ENCODE measurements around the gene PKN3.
A peak's percentile ranks its signal among the peaks of the same experiment; 100 is the strongest.
"Not testable (repeated sequence)": the region's sequence is repeated elsewhere in the genome, so short reads cannot be mapped to it uniquely, and the experiment has no call there.

Gene PKN3

DNA sequence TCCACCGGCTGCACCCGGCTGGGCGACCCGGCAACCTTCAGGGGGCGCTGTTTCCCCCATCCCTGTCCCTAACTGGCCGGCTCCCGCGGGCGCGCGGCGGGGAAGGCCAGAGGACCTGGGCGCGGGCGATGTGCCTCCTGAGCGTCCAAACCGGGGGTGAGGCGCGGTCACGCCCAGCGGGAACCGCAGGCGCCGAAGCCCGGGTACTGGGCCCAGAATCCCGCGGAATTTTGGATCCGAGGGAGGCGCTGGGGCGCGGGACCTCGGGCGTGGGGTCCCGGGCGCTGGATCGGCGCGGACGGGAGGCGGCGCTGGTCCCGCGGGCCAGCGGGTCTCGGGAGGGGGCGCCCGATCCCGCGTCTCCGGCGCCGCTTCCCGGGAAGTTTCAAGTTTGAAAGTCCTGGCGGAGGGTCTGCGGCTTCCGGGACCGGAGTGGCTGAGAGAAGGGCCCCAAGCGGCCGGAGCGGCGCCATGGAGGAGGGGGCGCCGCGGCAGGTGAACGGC, at the start of gene PKN3:
TSS of gene PKN3 (plus strand) at position 59 of the 504 bp plus-strand sequence. CDS start at position 472, 413 bp downstream.
- TF ChIP-seq, protein P1, sequence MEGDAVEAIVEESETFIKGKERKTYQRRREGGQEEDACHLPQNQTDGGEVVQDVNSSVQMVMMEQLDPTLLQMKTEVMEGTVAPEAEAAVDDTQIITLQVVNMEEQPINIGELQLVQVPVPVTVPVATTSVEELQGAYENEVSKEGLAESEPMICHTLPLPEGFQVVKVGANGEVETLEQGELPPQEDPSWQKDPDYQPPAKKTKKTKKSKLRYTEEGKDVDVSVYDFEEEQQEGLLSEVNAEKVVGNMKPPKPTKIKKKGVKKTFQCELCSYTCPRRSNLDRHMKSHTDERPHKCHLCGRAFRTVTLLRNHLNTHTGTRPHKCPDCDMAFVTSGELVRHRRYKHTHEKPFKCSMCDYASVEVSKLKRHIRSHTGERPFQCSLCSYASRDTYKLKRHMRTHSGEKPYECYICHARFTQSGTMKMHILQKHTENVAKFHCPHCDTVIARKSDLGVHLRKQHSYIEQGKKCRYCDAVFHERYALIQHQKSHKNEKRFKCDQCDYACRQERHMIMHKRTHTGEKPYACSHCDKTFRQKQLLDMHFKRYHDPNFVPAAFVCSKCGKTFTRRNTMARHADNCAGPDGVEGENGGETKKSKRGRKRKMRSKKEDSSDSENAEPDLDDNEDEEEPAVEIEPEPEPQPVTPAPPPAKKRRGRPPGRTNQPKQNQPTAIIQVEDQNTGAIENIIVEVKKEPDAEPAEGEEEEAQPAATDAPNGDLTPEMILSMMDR (conservative IDR thresholded peaks at IDR 0.05; ENCODE audit: control insufficient read depth, insufficient read depth, low read depth, low read length), result peak; percentile 62
- peak within 1 kb of the TSS; percentile 56 for H3K4me3 ChIP-seq (ENCODE audit: control insufficient read depth, low read depth, low read length)
- DNase-seq (ENCODE audit: low read depth), result peak; percentile 69

DNA sequence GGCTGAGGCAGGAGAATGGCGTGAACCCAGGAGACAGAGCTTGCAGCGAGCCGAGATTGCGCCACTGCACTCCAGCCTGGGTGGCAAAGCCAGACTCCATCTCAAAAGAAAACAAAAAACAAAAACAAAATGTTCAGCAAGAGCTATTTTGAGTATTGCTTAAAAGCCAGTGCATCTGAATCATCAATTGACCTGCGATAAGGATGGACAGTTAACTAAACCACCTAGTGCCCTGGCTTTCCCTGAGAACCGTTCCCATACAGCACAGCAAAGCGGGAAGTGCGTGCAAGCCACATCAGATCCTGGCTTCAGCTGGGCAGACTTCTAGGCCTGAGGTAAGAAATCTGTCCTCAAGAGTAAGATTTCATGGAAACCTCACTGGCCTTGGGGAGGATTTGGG, 48.4 kb upstream of the PKN3 start:
- TF ChIP-seq, protein P1 (conservative IDR thresholded peaks at IDR 0.05; ENCODE audit: control insufficient read depth, insufficient read depth, low read depth, low read length), result no peak
- no peak overlapping the region for H3K4me3 ChIP-seq (ENCODE audit: control insufficient read depth, low read depth, low read length)
- DNase-seq (ENCODE audit: low read depth), result no peak

DNA sequence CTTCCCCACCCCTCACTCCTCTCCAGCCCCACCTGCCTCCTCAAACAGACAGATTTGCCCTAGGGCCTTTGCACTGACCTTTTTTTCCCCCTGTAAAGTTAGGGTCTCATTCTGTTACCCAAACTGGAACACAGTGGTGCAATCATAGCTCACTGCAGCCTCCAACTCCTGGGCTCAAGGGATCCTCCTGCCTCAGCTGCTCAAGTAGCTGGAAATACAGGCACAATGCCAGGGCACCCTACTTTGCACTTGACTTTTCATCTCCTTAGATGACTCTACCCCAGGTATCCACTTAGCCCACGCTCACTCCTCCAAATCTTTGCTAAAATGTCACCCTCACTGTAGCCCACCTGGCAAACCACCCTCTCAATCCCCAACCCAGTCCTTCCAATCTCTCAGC, 47.8 kb upstream of the PKN3 start:
- H3K4me3 ChIP-seq (ENCODE audit: control insufficient read depth, low read depth, low read length), result no peak overlapping the region
- DNase-seq (ENCODE audit: low read depth), result no peak
- TF ChIP-seq, protein P1 (conservative IDR thresholded peaks at IDR 0.05; ENCODE audit: control insufficient read depth, insufficient read depth, low read depth, low read length), result no peak

DNA sequence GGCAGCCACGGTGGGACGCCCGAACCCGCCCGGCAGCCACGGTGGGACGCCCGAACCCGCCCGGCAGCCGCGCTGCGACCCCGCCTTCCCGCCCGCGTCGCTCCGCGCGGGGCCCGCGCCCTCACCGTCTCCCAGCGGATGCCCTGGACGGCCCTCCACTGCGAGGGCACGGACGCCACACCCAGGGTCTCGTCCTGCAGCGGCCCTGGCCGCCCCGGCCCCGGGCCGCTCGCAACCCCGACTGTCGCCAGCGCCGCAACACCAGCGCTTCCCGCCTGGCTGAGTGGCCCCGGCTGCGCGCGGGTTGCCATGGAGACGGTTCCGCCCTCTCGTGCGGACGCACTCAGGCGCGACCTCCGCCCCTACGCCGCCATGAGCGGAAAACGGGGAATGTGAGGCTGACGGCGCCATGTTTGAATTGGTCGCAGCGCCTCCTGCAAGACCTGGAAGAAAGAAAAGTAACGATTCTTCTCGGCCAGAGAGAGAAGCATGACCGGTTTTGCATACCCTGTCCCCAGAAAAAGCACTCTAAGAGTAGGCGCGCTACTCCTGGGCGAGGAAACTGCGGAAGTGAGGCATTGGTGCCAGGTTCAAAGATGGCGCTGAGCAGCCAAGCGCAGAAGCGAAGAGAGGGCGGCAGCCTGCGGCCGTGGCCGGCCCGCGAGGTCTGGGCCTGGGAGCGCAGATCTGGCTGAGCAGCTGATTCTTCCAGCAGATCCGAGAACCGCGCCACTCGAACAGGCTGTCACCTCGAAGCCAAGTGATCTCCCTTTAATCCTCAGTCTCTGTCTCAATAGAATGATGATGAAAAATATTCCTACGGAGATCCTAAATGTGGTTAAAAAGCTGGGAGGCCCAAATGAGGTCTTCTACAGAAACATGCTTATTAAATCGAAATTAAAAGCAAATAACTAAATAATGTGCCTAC, 45.6 kb upstream of the PKN3 start, which contains the start of gene DYNC2I2:
TSS of gene DYNC2I2 (minus strand) at position 432 of the 928 bp plus-strand sequence. CDS start at position 311, 121 bp downstream.
- peak; percentile 88 for DNase-seq (ENCODE audit: low read depth)
- peak within 1 kb of the TSS; percentile 69 for H3K4me3 ChIP-seq (ENCODE audit: control insufficient read depth, low read depth, low read length)
- TF ChIP-seq, protein P1 (conservative IDR thresholded peaks at IDR 0.05; ENCODE audit: control insufficient read depth, insufficient read depth, low read depth, low read length), result no peak

DNA sequence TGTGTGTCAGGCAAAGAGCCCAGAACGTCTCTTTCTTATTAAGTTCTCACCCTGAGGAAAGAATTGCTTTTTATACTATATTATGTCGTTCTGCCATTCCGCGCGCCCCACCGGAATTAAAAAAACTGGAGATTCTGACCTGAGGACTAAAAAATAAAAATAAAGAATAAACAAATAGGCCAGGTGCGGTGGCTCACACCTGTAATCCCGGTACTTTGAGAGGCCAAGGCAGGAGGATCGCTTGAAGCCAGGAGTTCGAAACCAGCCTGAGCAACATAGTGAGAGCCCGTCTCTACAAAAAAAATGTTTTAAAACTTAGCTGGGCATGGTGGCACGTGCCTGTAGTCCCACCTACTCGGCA, 45.0 kb upstream of the PKN3 start:
- no peak for DNase-seq (ENCODE audit: low read depth)
- H3K4me3 ChIP-seq (ENCODE audit: control insufficient read depth, low read depth, low read length), result no peak overlapping the region
- TF ChIP-seq, protein P1 (conservative IDR thresholded peaks at IDR 0.05; ENCODE audit: control insufficient read depth, insufficient read depth, low read depth, low read length), result no peak

DNA sequence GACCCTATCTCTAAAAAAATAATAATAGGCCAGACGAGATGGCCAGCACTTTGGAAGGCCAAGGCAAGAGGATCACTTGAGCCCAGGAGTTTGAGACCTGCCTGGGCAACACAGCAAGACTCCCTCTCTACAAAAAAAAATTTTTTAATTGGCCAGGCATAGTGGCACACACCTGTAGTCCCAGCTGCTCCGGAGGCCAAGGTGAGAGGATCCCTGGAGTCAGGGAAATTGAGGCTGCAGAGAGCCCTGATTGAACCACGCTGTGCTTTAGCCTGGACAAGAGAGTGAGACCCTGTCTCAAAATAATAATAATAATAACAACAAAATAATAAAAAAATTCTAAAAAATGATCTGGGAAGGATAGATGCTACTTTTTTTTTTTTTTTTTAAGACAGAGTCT, 44.5 kb upstream of the PKN3 start:
- TF ChIP-seq, protein P1 (conservative IDR thresholded peaks at IDR 0.05; ENCODE audit: control insufficient read depth, insufficient read depth, low read depth, low read length), result no peak
- H3K4me3 ChIP-seq (ENCODE audit: control insufficient read depth, low read depth, low read length), result no peak overlapping the region
- no peak for DNase-seq (ENCODE audit: low read depth)

DNA sequence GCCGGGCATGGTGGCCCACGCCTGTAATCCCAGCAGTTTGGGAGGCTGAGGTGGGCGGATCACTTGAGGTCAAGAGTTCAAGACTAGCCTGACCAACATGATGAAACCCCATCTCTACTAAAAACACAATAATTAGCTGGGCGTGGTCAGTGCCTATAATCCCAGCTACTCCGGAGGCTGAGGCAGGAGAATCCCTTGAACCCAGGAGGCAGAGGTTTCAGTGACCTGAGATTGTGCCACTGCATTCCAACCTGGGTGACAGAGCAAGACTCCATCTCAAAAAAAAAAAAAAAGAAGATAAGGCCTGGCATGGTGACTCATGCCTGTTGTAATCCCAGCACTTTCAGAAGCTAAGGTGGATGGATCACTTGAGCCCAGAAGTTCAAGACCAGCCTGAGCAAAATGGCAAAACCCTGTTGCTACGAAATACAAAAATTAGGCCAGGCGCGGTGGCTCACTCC, 35.8 kb upstream of the PKN3 start:
- not testable (repeated sequence) for H3K4me3 ChIP-seq (ENCODE audit: control insufficient read depth, low read depth, low read length)
- DNase-seq (ENCODE audit: low read depth), result peak; percentile 50

All from fibroblast of mammary gland (primary cell).